GM18867 (cell line): ENCODE results near the gene TANC1.
A peak's percentile ranks its signal among the peaks of the same experiment; 100 is the strongest.

ENCODE experiments used
- ATAC-seq: cut with Tn5 transposase; IDR thresholded peaks from one replicate; pipeline ENCODE4 v1.9.1; 2021; ENCODE audit warnings: mild to moderate bottlenecking, moderate library complexity; ENCODE audit not compliant: unreplicated experiment

Gene TANC1

DNA sequence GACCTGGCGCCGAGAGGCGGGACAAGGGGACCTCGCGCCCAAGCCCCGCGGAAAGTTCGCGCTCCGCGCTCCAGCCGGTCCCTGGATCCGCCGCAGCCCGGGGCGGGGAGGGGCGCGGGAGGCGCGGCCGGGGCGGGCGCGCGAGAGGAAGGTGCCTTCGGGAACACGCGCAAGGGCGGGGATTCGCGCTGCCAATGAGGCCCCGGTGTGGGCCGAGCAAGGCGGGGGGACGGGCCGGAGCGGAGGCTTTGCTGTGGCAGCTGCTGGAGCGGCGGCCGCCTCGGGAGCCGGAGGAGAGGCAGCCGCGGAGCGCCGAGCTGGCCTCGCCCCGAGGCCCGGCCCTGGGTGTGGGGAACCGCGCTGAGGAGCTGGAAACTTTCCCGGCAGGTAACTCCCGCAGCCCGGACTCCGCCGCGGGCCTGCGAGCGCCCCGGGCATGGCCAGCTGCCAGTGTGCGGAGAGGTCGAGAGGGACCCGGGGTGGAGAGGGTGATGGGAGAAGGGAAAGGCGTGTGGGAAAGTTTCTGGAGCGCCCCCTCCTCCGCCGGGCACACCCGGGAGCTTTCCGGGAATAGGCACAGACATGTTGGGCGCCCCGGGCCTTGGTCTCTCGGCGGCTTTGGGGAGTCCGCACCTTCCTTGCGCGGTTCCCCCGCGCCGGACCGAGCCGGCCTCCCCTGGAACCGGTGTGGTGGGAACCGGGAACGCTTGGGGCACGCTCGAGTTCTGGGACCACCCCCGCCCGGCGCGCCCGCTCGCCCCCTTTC is at the start of gene TANC1:
Gene TANC1, plus strand, starts transcription at position 245 of the 766 bp plus-strand sequence. CDS start 97,271 bp downstream, outside the sequence.
- peak; percentile 88 for ATAC-seq

- ATAC-seq, result no peak
Observed at GRCh38 chr2:158921599-158922408, 46.6 kb upstream of the TANC1 start.

DNA sequence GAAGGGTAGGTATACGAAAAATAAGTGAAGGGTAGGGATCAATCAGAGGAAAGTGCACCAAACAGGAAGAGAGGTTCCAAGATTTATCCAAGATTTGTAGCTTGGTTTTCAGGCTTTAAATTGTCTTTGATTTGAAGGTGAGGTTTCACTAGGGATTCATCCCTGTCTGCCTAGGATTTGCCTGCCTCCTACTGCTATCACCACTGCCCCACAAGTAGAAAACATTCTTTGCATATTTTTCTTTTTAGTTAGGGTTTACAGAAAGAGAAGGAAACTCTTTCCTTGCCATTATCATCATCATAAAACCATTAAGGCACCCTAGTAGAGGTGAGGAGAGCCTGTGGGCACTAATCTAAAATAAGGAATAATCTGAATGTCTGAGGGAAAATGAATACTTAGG is 45.8 kb upstream of the TANC1 start:
- no peak for ATAC-seq

DNA sequence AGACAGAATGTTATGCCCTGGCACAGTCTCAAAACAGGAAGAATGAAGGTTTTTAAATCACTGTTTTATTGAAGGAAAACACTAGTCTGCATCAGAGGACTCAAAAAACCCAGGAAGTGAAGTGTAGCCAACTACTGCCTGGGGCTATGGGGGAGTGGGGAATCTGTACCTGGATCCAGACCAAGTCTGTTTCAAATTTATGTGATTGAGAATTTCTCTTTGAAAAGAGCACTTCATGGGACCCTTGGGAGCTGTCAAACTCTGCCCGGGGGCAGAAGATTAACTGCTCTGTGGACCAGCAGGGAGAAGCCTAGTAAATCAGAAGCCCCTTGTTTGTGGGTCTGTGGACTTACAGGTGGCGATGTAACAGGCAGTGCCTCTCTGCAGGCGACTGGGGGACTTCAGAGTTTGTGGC is 45.3 kb upstream of the TANC1 start:
- no peak for ATAC-seq

DNA sequence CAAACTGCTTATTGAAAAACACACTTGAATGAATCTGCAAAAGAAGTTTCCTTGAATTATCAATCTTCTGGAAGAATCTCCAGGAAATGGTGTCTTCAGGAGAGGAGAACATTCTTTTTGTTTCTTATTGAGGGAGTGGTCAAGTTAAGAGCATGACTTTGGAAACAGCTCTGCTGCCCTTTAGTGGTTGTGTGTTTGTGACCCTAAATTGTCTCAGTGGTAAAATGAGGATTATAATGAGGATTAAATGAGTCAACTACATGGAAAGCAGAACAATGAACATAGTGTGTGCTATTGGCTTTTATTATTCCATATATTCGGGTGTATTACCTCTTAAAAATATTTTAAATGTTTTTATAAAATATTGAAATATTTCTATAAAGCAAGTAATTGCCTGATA is 44.8 kb upstream of the TANC1 start:
- no peak for ATAC-seq

- peak; percentile 91 for ATAC-seq
Observed at GRCh38 chr2:158926478-158926948, 41.9 kb upstream of the TANC1 start.

DNA sequence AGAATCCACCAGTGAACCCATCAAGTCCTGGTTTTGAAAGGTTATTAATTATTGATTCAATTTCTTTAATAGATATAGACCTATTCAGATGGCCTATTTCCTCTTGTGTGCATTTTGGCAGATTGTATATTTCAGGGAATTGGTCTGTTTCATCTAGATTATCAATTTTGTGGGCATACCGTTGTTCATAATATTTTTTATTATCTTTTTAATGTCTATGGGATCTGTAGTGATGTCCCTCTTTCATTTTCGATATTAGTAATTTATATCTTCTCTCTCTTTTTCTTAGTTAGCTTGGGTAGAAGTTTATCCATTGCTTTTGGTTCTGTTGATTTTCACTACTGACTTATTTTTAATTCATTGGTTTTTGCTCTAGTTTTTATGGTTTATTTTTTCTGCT is 39.9 kb upstream of the TANC1 start:
- ATAC-seq, result no peak

GRCh38 chr2:158928965-158929364 is 39.5 kb upstream of the TANC1 start:
- no peak for ATAC-seq

GRCh38 chr2:158931572-158931971 is 36.9 kb upstream of the TANC1 start:
- ATAC-seq, result no peak

DNA sequence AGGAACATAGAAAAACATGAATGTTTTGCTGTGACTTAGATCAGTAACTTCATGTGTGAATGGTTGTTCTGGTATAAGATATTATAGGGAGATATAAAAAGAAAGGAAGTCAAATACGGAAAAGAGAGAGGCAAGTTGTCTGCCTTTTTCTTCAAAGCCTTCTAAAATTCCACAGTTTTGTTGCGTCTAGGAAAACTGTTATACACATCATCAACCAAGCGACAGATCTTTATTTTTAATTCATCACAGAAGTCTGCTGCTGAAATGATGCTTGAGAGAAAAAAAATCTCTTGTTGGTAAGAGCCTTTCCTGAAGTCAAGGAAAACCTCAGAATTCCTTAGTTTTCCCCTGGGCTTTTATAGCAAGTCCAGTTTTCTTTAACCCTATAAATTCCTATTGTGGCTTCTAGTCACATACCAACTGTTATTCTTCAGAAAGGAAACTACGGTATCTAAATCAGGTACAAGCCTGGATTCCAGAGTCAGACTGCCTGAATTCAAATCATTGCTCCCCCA is 36.3 kb upstream of the TANC1 start:
- no peak for ATAC-seq

DNA sequence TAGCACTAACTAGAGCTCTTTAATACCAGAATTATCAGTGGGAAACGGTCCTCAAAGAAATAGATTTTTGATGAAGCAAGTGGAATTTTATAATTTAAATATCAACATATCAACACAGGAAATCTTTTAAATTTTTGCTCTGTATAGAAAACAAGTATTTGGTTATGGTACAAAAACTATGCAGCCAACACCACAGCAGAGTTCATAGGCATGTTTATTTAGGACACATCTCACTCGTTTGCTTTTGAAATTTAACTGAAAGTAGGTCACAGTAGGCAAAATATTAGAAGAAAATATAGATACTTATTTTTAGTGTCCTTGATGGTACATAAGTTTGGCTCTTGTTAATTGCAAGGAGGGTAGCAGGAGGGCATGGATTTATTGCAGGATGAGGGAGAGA is 34.3 kb upstream of the TANC1 start:
- no peak for ATAC-seq

DNA sequence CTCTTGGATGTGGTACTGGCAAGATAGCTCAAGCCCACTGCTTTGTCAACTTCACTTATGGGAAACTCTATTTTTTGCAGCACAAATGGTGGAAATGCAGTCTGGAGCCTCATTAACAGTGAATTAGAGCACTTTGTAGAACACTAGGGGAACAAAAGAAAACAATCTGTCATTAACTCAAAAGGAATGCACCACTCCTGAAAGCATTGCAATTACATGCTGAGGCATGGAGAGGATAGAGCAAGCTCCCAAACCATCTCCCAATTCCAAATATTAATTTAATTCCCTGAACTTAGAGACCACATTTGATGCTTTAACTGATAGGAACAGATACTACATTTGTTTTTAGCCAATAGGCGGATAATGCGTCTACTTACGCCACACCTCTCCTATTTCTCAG is 32.8 kb upstream of the TANC1 start:
- ATAC-seq, result no peak

DNA sequence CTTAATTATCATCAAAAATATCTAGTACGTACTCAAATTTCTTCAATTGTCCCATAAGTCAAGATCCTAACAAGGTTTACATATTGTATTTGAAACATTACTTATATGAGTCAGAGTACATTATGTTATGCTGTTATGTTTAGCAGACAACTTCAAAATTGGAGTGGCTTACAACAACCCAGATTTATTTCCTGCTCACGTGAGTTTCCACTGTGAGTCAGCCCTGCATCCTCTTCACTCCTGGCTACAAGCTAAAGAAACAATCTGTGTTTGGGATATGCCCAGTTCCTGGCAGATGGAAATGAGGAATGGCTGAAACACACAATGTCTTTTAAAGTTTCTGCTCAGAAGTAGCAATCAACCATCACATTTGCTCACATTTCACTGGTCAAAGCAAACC is 31.5 kb upstream of the TANC1 start:
- no peak for ATAC-seq

GRCh38 chr2:158940356-158940755 is 28.1 kb upstream of the TANC1 start:
- no peak for ATAC-seq

DNA sequence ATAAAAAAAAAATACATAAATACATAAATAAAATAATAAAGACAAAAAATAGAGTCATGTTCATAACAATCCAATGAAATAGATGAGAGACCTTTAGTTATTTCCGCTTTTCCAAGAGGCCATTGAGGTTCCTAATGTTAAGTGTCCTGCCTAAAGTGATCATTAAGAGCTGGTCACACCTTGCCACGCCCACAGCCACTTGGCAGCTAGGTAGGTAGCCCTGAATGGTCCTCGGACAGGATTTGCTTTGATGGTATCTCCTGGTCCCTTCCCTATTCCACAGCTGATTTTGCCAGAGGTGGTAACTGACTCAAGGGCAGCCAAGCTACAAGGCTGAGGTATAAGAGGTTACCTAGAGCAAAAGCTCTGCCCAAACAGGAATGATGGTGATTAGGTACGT is 24.5 kb upstream of the TANC1 start:
- ATAC-seq, result no peak

DNA sequence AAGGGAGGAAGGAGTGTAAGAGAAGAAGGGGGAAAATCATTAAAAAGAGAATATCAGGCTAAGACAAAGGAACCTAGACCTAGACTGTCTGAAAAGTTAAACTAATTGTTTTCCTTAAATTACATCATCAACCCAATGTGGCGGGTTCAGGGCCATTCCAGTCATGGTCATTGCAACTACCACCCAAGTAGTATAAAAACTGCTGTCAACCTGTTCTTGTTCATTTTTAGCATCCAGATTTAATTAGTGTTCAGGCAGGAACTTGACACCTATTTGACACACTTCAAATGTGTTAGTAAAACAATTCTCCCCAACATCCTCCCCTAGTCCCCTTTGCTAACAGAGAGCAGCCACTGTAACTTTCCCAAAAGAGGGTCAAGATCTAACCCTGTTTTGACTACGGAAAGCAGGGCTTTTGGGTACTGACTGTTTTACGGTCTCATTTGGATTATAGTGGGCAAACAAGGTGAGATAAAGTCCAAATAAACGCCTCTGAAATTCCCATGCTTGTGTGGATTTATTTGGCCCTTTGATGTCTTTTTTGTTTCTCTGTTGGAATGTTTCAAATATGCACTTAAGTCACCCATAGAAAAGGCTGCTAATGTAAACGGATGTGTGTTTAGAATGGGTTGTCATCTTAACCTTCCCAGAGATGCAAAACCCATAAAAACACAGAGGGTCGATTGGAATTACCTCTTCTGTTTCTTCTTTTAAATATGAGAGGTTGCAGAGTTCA is 19.3 kb upstream of the TANC1 start:
- ATAC-seq, result no peak

GRCh38 chr2:158953454-158953853 is 15.0 kb upstream of the TANC1 start:
- ATAC-seq, result no peak

DNA sequence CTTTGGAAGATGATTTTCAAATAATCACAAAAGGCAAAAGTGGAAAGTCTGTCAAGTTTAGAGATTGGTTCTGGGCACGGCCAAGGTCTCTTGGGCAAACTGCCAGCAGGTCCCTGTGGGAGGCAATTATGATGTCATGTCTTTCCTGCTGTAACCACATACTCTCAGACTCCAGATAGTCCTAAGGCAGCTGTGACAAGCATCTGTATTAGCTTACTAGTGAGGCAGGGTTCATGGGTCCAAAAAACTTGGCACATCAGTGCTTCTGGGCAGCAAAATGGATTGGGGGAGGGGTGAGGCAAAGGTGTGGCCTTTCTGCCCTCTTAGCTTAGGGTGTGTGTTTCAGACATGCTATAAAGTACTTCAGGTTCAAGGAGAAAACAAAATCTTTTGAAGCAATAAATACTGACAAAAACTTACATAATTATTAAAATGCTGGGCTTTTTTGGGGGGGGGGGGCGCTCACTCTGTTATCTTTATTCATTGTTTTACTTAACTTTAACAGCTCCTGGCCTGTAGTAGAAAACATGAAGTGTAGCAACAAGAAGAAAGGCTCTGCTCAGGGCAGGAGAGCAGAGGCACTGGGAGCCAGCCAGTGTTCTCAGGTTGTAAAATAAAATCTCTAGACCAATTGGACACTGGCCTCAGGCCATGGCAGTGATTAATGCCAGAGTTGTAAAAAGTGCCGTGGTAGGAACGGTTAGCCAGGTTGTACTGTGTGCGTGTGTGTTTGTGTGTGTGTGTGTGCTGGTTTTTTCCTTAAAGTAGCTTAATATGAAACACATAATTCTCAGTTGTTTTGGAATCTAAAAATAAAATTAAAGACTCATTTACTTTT is 14.3 kb upstream of the TANC1 start:
- no peak for ATAC-seq

GRCh38 chr2:158955842-158956365 is 12.5 kb upstream of the TANC1 start:
- no peak for ATAC-seq

DNA sequence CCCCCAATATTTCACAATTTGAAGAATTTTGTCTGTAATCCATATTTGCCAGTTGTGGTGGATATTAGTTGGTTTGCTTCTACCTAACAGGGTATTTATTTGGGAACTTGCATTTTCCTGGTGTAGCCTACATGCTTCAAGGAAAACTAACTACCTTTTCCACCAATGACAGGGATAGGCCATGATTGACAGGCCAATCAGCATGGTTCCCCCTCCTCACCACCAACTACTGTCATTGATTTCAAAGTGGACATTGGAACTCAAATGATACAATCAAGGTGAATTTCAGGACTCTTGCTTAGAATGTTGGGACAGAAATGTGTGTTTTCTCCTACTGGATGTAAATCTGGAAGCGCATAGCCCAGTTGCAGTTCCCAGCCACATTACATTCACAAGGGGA is 10.1 kb upstream of the TANC1 start:
- no peak for ATAC-seq
